HepG2 (cell line): Measurements from ENCODE around the gene FAM168A.

Source experiments
- CHD4 ChIP-seq: fragments of 200-600 bp; sonication (generic); IDR thresholded peaks from 2 replicates; pipeline ENCODE4 v1.7.0; 2017; ENCODE audit warnings: mild to moderate bottlenecking, low read length, borderline replicate concordance
- DDIT3 ChIP-seq: sonication (generic); formaldehyde crosslinking; IDR thresholded peaks from 2 replicates; pipeline ENCODE4 v1.4.0; 2020; ENCODE audit warnings: mild to moderate bottlenecking, missing genetic modification reagents
- FOXP1 ChIP-seq, 2 experiments: fragments of 450-650 bp in 1 of 2; IDR thresholded peaks; 2 replicates each; pipeline ENCODE4 v1.6.1; 2017 to 2018; ENCODE audit warnings: antibody characterized with exemption in 1 of 2
- MAFK ChIP-seq, 2 experiments: IDR thresholded peaks in 1 of 2; conservative IDR thresholded peaks in 1 of 2; 2 replicates each; pipeline ENCODE4 v1.6.1; 2011; ENCODE audit warnings: improper control_type of control experiment in 2 of 2, low read length in 2 of 2
- MXD4 ChIP-seq: IDR thresholded peaks from 2 replicates; pipeline ENCODE4 v1.6.1; 2016; ENCODE audit warnings: mild to moderate bottlenecking, missing biosample characterization, missing genetic modification reagents
- NCOA1 ChIP-seq: sonication (generic); formaldehyde crosslinking; IDR thresholded peaks from 2 replicates; pipeline ENCODE4 v1.9.0; 2021; ENCODE audit warnings: missing genetic modification reagents
- POLR2A ChIP-seq, 2 experiments: IDR thresholded peaks; 2 replicates each; pipeline ENCODE4 v1.6.1; 2011; ENCODE audit warnings: low read depth in 2 of 2, low read length in 2 of 2, mild to moderate bottlenecking in 1 of 2, moderate library complexity in 1 of 2; ENCODE audit not compliant: insufficient read depth in 1 of 2
- PRPF4 ChIP-seq: fragments of 200-400 bp; formaldehyde crosslinking; IDR thresholded peaks from 2 replicates; pipeline ENCODE4 v1.6.1; 2016; ENCODE audit warnings: low read length, low read depth; ENCODE audit not compliant: poor library complexity, severe bottlenecking
- SMC3 ChIP-seq: IDR thresholded peaks from 2 replicates; pipeline ENCODE4 v1.6.1; 2011; ENCODE audit warnings: low read length, improper control_type of control experiment
- ZNF121 ChIP-seq: sonication (generic); formaldehyde crosslinking; IDR thresholded peaks from 2 replicates; pipeline ENCODE4 v1.5.0; 2020; ENCODE audit warnings: mild to moderate bottlenecking, missing genetic modification reagents
- ZXDC ChIP-seq: sonication (generic); formaldehyde crosslinking; IDR thresholded peaks from 2 replicates; pipeline ENCODE4 v1.5.0; 2020; ENCODE audit warnings: mild to moderate bottlenecking, missing genetic modification reagents
- TF ChIP-seq, protein P1 (sequence below): IDR thresholded peaks from 2 replicates; pipeline ENCODE4 v1.6.1; 2016; ENCODE audit warnings: mild to moderate bottlenecking

GRCh38 chr11:73366265-73366610, 231.7 kb downstream of the FAM168A start:
- TF ChIP-seq POLR2A (IDR thresholded peaks at IDR 0.05; ENCODE audit: insufficient read depth in 1 of 2, low read depth in 2 of 2, low read length in 2 of 2) (no peak), DDIT3 (CRISPR knock-in tag) (no peak), MAFK (conservative IDR thresholded peaks at IDR 0.05 in 1 of 2, IDR thresholded peaks at IDR 0.05 in 1 of 2; ENCODE audit: low read length in 2 of 2) (no peak), ZXDC (no peak), MXD4 (no peak), CHD4 (no peak), PRPF4 (no peak), NCOA1 (CRISPR knock-in tag) (no peak), FOXP1 (IDR thresholded peaks at IDR 0.05) (no peak), FOXP1 (CRISPR knock-in tag; IDR thresholded peaks at IDR 0.05) (no peak), SMC3 (no peak), ZNF121 (CRISPR knock-in tag) (no peak)
- TF ChIP-seq, protein P1, sequence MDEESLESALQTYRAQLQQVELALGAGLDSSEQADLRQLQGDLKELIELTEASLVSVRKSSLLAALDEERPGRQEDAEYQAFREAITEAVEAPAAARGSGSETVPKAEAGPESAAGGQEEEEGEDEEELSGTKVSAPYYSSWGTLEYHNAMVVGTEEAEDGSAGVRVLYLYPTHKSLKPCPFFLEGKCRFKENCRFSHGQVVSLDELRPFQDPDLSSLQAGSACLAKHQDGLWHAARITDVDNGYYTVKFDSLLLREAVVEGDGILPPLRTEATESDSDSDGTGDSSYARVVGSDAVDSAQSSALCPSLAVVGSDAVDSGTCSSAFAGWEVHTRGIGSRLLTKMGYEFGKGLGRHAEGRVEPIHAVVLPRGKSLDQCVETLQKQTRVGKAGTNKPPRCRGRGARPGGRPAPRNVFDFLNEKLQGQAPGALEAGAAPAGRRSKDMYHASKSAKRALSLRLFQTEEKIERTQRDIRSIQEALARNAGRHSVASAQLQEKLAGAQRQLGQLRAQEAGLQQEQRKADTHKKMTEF (CRISPR knock-in tag) = no peak
